ENCODE data around the gene DPEP2. TPM values are rescaled to one million over a fixed set of nuclear protein-coding genes. Genes with fewer than 3 reads are reported as not detected.
A peak's percentile ranks its signal among the peaks of the same experiment; 100 is the strongest.
"Not testable (repeated sequence)": the region's sequence is repeated elsewhere in the genome, so short reads cannot be mapped to it uniquely, and the experiment has no call there.

Gene DPEP2
- total RNA-seq, 1 experiment from 2014 or later, result not detected

DNA sequence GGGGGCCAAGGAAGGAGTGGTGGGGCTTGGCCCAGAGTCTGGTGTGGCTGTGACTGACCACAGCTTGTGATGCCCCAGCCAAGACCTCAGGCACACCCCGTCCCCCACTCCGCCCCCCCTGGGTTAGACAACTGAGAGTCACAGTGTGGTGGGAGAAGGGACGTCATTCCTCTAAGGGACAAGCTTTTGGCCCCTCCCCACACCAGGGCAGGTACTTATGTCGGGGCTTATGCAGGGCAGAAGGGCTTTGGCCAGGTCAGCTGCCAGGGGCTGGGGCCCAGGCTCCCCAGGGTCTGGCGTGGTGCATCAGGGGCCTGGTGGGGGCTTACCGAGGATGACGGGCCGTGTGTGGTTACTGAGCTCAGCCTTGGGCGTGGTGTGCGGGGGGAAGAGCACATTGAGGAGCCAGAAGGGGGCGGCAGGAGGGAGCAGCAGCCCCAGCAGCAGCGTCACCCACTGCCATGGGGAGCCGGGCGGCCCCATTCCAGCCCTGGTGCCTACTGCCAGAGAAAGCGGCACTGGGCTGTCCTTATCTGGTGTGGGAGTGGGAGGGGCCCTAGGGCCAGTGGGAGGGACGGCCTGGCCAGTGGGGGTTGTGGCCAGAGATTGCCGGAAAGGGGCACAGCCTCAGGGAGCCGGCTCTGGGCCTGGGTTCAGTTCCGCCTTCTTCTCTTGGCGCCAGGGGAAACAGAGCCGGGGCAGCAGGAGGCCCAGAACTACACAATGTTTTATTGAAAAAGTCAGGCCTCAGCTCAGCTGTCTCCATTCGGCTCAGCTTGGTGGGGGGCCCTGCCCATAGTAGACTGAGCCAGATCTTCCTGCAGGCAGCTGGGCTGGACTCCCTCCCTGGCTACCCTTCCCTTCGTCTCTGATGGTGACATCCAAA is 55.4 kb downstream of the DPEP2 start, which contains the start of gene LCAT:
LCAT (minus strand) TSS at position 502 of the 886 bp plus-strand sequence; CDS start at position 483, 19 bp downstream.
- Histone ChIP-seq H3K4me1 (no peaks in the 10 kb centered on the region), H3K36me3 (peaks cover 6% of the 10 kb centered on the region; the same call in 1 of the 2 replicates), H3K27me3 (no peaks in the 10 kb centered on the region), H3K9me3 (replicated peaks) (no peaks in the 10 kb centered on the region), H3K4me3 (no peak within 1 kb of the TSS), H3K27ac (no peak within 1 kb of the TSS)
- no peak for DNase-seq

DNA sequence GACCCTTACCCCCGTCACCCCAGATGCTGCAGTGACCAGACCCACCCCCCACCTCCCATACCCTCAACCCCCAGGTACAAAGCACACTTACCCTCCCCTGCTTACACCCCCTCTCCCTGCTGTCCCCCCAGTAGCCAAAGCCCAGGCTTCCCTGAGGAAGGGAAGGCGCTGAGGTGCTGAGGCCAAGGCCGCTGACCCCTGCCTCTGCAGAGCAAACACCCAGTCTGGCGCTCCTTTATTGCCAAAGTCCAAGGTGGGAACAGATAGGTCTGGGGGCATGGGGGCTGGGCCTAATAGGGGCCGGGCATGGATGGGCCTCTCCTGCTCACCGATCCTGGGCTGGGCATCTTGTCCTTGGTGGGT is 56.0 kb downstream of the DPEP2 start:
- no peak for DNase-seq
- no peak overlapping the region for H3K27ac ChIP-seq
- no peaks in the 10 kb centered on the region for H3K4me1 ChIP-seq
- H3K4me3 ChIP-seq, result no peak overlapping the region
- H3K36me3 ChIP-seq, result peaks cover 6% of the 10 kb centered on the region; the same call in 1 of the 2 replicates
- no peaks in the 10 kb centered on the region for H3K9me3 ChIP-seq (replicated peaks)
- H3K27me3 ChIP-seq, result no peaks in the 10 kb centered on the region

- Histone ChIP-seq H3K27ac (no peak overlapping the region), H3K4me1 (no peaks in the 10 kb centered on the region), H3K27me3 (no peaks in the 10 kb centered on the region), H3K9me3 (replicated peaks) (no peaks in the 10 kb centered on the region), H3K36me3 (0 out of 2 replicates have a peak, but pooled peaks cover 6% of the 10 kb centered on the region), H3K4me3 (no peak overlapping the region)
- no peak for DNase-seq
Observed at GRCh38 chr16:67942510-67943255, 56.6 kb downstream of the DPEP2 start.

GRCh38 chr16:67942200-67942509 is 57.1 kb downstream of the DPEP2 start:
- Histone ChIP-seq H3K4me3 (no peak overlapping the region), H3K9me3 (replicated peaks) (no peaks in the 10 kb centered on the region), H3K36me3 (0 out of 2 replicates have a peak, but pooled peaks cover 5% of the 10 kb centered on the region), H3K4me1 (no peaks in the 10 kb centered on the region), H3K27ac (no peak overlapping the region), H3K27me3 (no peaks in the 10 kb centered on the region)
- DNase-seq, result peak; percentile 31 to 52

DNA sequence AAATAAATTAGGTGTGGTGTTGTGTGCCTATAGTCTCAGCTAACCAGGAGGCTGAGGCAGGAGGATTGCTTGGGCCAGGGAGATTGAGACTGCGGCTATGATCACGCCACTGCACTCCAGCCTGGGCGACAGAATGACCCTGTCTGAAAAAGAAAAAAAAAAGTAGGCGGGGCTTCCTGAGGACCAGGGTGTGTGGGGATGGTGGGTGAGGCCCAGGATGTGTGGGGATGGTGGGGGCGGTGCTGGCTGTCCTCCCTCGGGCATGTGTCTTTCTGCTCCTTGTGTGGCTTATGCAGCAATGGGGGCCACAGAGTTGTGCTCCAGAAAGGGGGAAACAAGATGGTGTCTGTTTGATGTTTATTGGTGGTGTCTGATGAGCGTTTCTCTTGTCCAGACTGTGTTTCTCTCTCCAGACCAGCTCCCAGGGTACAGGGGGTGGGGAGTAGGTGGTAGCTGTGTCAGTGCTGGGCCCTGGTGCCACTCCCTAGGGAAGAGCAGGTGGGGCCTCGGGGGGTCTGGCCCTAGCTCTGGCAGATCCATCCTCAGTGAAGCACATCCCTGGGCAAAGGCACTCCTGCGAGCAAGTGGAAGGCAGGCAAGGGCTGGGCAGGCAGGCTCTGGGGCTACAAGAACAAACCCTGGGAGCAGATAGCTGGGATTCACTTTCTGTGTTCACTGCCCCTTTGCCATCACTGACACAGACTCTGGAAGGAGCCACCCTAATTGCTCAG is 57.6 kb downstream of the DPEP2 start:
- Histone ChIP-seq H3K4me3 (no peak overlapping the region), H3K4me1 (no peaks in the 10 kb centered on the region), H3K27ac (no peak overlapping the region), H3K27me3 (no peaks in the 10 kb centered on the region), H3K9me3 (replicated peaks) (no peaks in the 10 kb centered on the region), H3K36me3 (0 out of 2 replicates have a peak, but pooled peaks cover 3% of the 10 kb centered on the region)
- DNase-seq, result no peak

GRCh38 chr16:67940446-67941089 is 58.7 kb downstream of the DPEP2 start:
- Histone ChIP-seq H3K9me3 (replicated peaks) (no peaks in the 10 kb centered on the region), H3K27ac (no peak overlapping the region), H3K4me3 (no peak overlapping the region), H3K36me3 (0 out of 2 replicates have a peak, but pooled peaks cover 3% of the 10 kb centered on the region), H3K4me1 (no peaks in the 10 kb centered on the region), H3K27me3 (no peaks in the 10 kb centered on the region)
- no peak for DNase-seq

DNA sequence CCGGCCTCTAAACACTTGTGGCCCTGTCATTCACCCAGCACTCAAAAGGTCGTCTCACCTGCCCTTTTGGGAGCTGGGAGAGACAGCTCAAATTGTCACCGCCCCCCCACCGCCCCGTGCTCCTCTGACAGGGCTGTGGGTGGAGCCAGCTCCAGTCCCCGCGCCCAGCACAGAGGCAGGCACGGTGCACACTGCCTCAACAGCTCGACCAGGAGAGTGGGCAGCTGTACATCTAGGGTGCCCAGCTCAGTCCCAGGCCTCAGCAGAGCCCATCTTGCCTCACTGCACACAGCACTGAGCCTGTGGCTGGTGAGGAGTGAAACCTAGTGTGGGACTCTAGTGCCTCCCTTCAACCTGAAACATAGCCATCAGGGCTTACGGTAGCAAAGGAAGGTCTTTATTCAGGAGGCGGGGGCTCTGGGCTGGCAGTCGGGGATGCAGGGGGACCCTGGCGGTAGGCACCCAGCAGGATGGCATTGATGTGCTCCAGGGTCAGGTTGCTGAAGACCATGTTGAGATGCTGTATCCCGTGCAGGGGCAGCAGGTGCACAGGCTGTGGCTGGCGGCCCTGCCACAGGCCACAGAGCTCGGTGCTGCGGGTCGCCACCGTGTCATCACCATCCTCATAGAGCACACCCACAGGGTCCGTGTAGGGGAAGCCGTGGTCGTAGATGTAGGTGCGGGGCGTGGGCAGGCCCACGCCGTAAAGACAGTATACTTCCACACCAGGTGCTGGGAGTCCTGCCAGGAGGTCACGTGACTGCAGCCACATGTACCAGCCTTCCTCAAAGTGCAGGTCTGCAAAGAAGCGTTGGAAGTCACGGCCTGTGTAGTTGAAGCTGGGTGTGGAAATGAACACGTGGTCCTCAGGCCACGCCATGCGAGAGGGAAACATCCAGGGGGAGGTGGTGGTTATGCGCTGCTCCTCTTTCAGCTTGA is 59.5 kb downstream of the DPEP2 start:
- no peak for DNase-seq
- Histone ChIP-seq H3K9me3 (replicated peaks) (no peaks in the 10 kb centered on the region), H3K27me3 (no peaks in the 10 kb centered on the region), H3K36me3 (no peaks in the 10 kb centered on the region), H3K27ac (no peak overlapping the region), H3K4me3 (no peak overlapping the region), H3K4me1 (no peaks in the 10 kb centered on the region)

- H3K27me3 ChIP-seq, H3K4me3 ChIP-seq, H3K27ac ChIP-seq: not testable (repeated sequence)
Observed at GRCh38 chr16:67937713-67938112, 61.6 kb downstream of the DPEP2 start.

More at GRCh38 chr16:67937713-67938112, 61.6 kb downstream of the DPEP2 start:
- not testable (repeated sequence) for H3K4me1 ChIP-seq; H3K9me3 ChIP-seq (replicated peaks); DNase-seq; H3K36me3 ChIP-seq

Other genes starting within 250 kb of the DPEP2 start
- 3.9 and 4.9 TPM in 2 replicates for gene RANBP10, start 192.9 kb downstream of the DPEP2 start, total RNA-seq (2014; rRNA removed; shearing (Covaris generic))
- 0.33 and 0.49 TPM in 2 replicates for gene TSNAXIP1, start 192.6 kb downstream of the DPEP2 start, total RNA-seq (2014; rRNA removed; shearing (Covaris generic))
- gene THAP11, start 157.2 kb downstream of the DPEP2 start, total RNA-seq (2014; rRNA removed; shearing (Covaris generic)), result 24.8 and 27.1 TPM in 2 replicates
- gene NUTF2, start 152.6 kb downstream of the DPEP2 start, total RNA-seq (2014; rRNA removed; shearing (Covaris generic)), result 164 and 177 TPM in 2 replicates
- gene CENPT, start 151.8 kb downstream of the DPEP2 start, total RNA-seq (2014; rRNA removed; shearing (Covaris generic)), result 15.4 and 18.8 TPM in 2 replicates
- gene EDC4, start 126.4 kb downstream of the DPEP2 start, total RNA-seq (2014; rRNA removed; shearing (Covaris generic)), result 40.9 and 43.5 TPM in 2 replicates
- gene NRN1L, start 114.6 kb downstream of the DPEP2 start, total RNA-seq (2014; rRNA removed; shearing (Covaris generic)), result not detected in 2 replicates
- gene PSKH1, start 106.2 kb downstream of the DPEP2 start, total RNA-seq (2014; rRNA removed; shearing (Covaris generic)), result 5.6 and 6.1 TPM in 2 replicates
- gene CTRL, start 67.6 kb downstream of the DPEP2 start, total RNA-seq (2014; rRNA removed; shearing (Covaris generic)), result 0.99 and 1.7 TPM in 2 replicates
- gene PSMB10, start 62.6 kb downstream of the DPEP2 start, total RNA-seq (2014; rRNA removed; shearing (Covaris generic)), result 7.4 and 7.6 TPM in 2 replicates
- 2.3 and 4.5 TPM in 2 replicates for gene LCAT, start 55.4 kb downstream of the DPEP2 start, total RNA-seq (2014; rRNA removed; shearing (Covaris generic))
- gene SLC12A4, start 30.8 kb downstream of the DPEP2 start, total RNA-seq (2014; rRNA removed; shearing (Covaris generic)), result 12.6 and 15.1 TPM in 2 replicates
- not detected in 2 replicates for gene DPEP3, start 19.0 kb downstream of the DPEP2 start, total RNA-seq (2014; rRNA removed; shearing (Covaris generic))
- gene DPEP2NB, start 16.4 kb upstream of the DPEP2 start, total RNA-seq (2014; rRNA removed; shearing (Covaris generic)), result not detected in 2 replicates
- 9.4 and 9.9 TPM in 2 replicates for gene DDX28, start 23.7 kb upstream of the DPEP2 start, total RNA-seq (2014; rRNA removed; shearing (Covaris generic))
- gene DUS2, start 23.8 kb upstream of the DPEP2 start, total RNA-seq (2014; rRNA removed; shearing (Covaris generic)), result 8.6 and 9.0 TPM in 2 replicates
- 52.7 and 53.9 TPM in 2 replicates for gene NFATC3, start 85.9 kb upstream of the DPEP2 start, total RNA-seq (2014; rRNA removed; shearing (Covaris generic))
- 0.24 TPM in 1 of 2 replicates, not detected in the other for gene ESRP2, start 236.6 kb upstream of the DPEP2 start, total RNA-seq (2014; rRNA removed; shearing (Covaris generic))
- 7.4 and 9.0 TPM in 2 replicates for gene PLA2G15, start 245.9 kb upstream of the DPEP2 start, total RNA-seq (2014; rRNA removed; shearing (Covaris generic))